ENCODE measurements around the gene TAF1. TPM values are rescaled to one million over a fixed set of nuclear protein-coding genes. Genes with fewer than 3 reads are reported as not detected.
"Not testable (repeated sequence)": the region's sequence is repeated elsewhere in the genome, so short reads cannot be mapped to it uniquely, and the experiment has no call there.

TAF1 gene
- polyA plus RNA-seq, 3 donors: 43.4 to 47.4 (median 45.8) TPM

GRCh38 chrX:71502080-71502479 is 135.9 kb downstream of the TAF1 start:
- not testable (repeated sequence) for DNase-seq (ENCODE audit: low read depth in 3 of 3, low spot score in 2 of 3)

- no peak for DNase-seq (ENCODE audit: low read depth in 3 of 3, low spot score in 2 of 3)
Observed at GRCh38 chrX:71504346-71504745, 138.2 kb downstream of the TAF1 start.

- no peak for DNase-seq (ENCODE audit: low read depth in 3 of 3, low spot score in 2 of 3)
Observed at GRCh38 chrX:71509289-71509688, 143.1 kb downstream of the TAF1 start.

GRCh38 chrX:71510161-71510560 is 144.0 kb downstream of the TAF1 start:
- DNase-seq (ENCODE audit: low read depth in 3 of 3, low spot score in 2 of 3): no peak

- not testable (repeated sequence) for DNase-seq (ENCODE audit: low read depth in 3 of 3, low spot score in 2 of 3)
Observed at GRCh38 chrX:71513731-71514130, 147.6 kb downstream of the TAF1 start.

GRCh38 chrX:71514367-71515037 is 148.3 kb downstream of the TAF1 start:
- no peak for DNase-seq (ENCODE audit: low read depth in 3 of 3, low spot score in 2 of 3)

- no peak for DNase-seq (ENCODE audit: low read depth in 3 of 3, low spot score in 2 of 3)
Observed at GRCh38 chrX:71515038-71515396, 148.9 kb downstream of the TAF1 start.

Other genes starting within 250 kb of the TAF1 start
- 10 to 100 TPM; 32.0 to 35.3 (median 35.1) TPM for gene MED12, start 247.8 kb upstream of the TAF1 start, polyA plus RNA-seq (ENCODE audit: insufficient read length in 3 of 3)
- 1 to 10 TPM; 3.8 to 4.4 (median 3.9) TPM for gene NLGN3, start 221.5 kb upstream of the TAF1 start, polyA plus RNA-seq (ENCODE audit: insufficient read length in 3 of 3)
- 10 to 100 TPM; 43.3 to 54.0 (median 47.1) TPM for gene GJB1, start 143.1 kb upstream of the TAF1 start, polyA plus RNA-seq (ENCODE audit: insufficient read length in 3 of 3)
- gene ZMYM3, start 112.2 kb upstream of the TAF1 start, polyA plus RNA-seq (ENCODE audit: insufficient read length in 3 of 3): 10 to 100 TPM; 50.6 to 56.7 (median 54.0) TPM
- gene NONO, start 82.7 kb upstream of the TAF1 start, polyA plus RNA-seq (ENCODE audit: insufficient read length in 3 of 3): 100 to 1,000 TPM; 614 to 653 (median 631) TPM
- gene ITGB1BP2, start 64.6 kb upstream of the TAF1 start, polyA plus RNA-seq (ENCODE audit: insufficient read length in 3 of 3): 1 to 10 TPM; 1.2 to 1.3 (median 1.2) TPM
- gene OGT, start 166.7 kb downstream of the TAF1 start, polyA plus RNA-seq (ENCODE audit: insufficient read length in 3 of 3): 100 to 1,000 TPM; 160 to 210 (median 176) TPM
- 1 to 10 TPM; 2.1 to 2.5 (median 2.4) TPM for gene GCNA, start 212.1 kb downstream of the TAF1 start, polyA plus RNA-seq (ENCODE audit: insufficient read length in 3 of 3)

Data from right renal cortex interstitium (tissue), 3 donors.